CD14-positive monocyte (primary cell): ENCODE results near the gene TANC1. TPM values are rescaled to one million over a fixed set of nuclear protein-coding genes. Genes with fewer than 3 reads are reported as not detected.

Source experiments
- DNase-seq, 3 donors: peaks; one replicate each; pipeline ENCODE4 v3.0.0-alpha.2; 2011 to 2022
- H2AFZ ChIP-seq: 2 replicates; pipeline ENCODE4 v1.6.0; 2012; ENCODE audit warnings: mild to moderate bottlenecking, low read depth, low read length, inconsistent platforms; ENCODE audit not compliant: insufficient read depth, poor library complexity, severe bottlenecking
- H3K27ac ChIP-seq, 2 donors: 1 replicate in 1 of 2; 2 replicates in 1 of 2; pipeline ENCODE4 v1.5.1; 2012 to 2013; ENCODE audit warnings: low read length in 2 of 2, control low read depth in 1 of 2, inconsistent platforms in 1 of 2, low read depth in 1 of 2, mild to moderate bottlenecking in 1 of 2
- H3K27me3 ChIP-seq, 2 donors: one replicate each; pipeline versions ENCODE4 v1.6.0 to v1.6.1; 2011 to 2013; ENCODE audit warnings: low read length in 2 of 2; ENCODE audit not compliant: control insufficient read depth in 2 of 2, insufficient read depth in 2 of 2
- H3K36me3 ChIP-seq, 2 donors: replicated peaks in 1 of 2; 1 replicate in 1 of 2; 2 replicates in 1 of 2; pipeline versions ENCODE4 v1.5.1 to v1.6.1; 2012 to 2013; ENCODE audit warnings: low read length in 2 of 2, control low read depth in 1 of 2, inconsistent platforms in 1 of 2, mild to moderate bottlenecking in 1 of 2; ENCODE audit not compliant: insufficient read depth in 2 of 2, control insufficient read depth in 1 of 2
- H3K4me1 ChIP-seq, 2 donors: 1 replicate in 1 of 2; 2 replicates in 1 of 2; pipeline versions ENCODE4 v1.5.1 to v1.6.1; 2012 to 2013; ENCODE audit warnings: low read length in 2 of 2, control low read depth in 1 of 2, inconsistent platforms in 1 of 2, mild to moderate bottlenecking in 1 of 2, moderate library complexity in 1 of 2; ENCODE audit not compliant: insufficient read depth in 2 of 2, control insufficient read depth in 1 of 2
- H3K4me2 ChIP-seq: replicated peaks from 2 replicates; pipeline ENCODE3; 2012; ENCODE audit warnings: low read length, moderate library complexity, mild to moderate bottlenecking; ENCODE audit not compliant: poor library complexity, severe bottlenecking; ENCODE audit errors: extremely low read depth
- H3K4me3 ChIP-seq, 3 experiments: fragments of 200-600 bp in 1 of 3; sonication (generic) in 1 of 3; replicated peaks in 1 of 3; 1 replicate in 2 of 3; 2 replicates in 1 of 3; pipeline ENCODE4 v1.5.1; 2011 to 2013; ENCODE audit warnings: low read length in 3 of 3, mild to moderate bottlenecking in 3 of 3, control low read depth in 2 of 3, low read depth in 2 of 3, inconsistent platforms in 1 of 3, moderate library complexity in 1 of 3
- H3K79me2 ChIP-seq: 2 replicates; pipeline ENCODE4 v1.6.0; 2012; ENCODE audit warnings: mild to moderate bottlenecking, control low read depth, inconsistent platforms, low read length, moderate library complexity; ENCODE audit not compliant: insufficient read depth
- H3K9ac ChIP-seq: 2 replicates; pipeline ENCODE4 v1.6.0; 2017; ENCODE audit warnings: low read length, mild to moderate bottlenecking; ENCODE audit not compliant: insufficient read depth, poor library complexity, severe bottlenecking
- H3K9me3 ChIP-seq, 2 donors: replicated peaks in 1 of 2; 1 replicate in 1 of 2; 2 replicates in 1 of 2; pipeline versions ENCODE4 v1.5.1 to v1.6.1; 2012 to 2013; ENCODE audit warnings: low read length in 2 of 2, control low read depth in 1 of 2; ENCODE audit not compliant: control insufficient read depth in 1 of 2, insufficient read depth in 1 of 2
- H4K20me1 ChIP-seq: 2 replicates; pipeline ENCODE4 v1.6.0; 2012; ENCODE audit warnings: mild to moderate bottlenecking, low read length, control low read depth, moderate library complexity; ENCODE audit not compliant: insufficient read depth
- H3K27ac Mint-ChIP-seq, 7 donors: one replicate each; pipeline ENCODE4 v1.8.0; 2020; ENCODE audit warnings: mild to moderate bottlenecking in 7 of 7, mixed read lengths in 7 of 7, moderate library complexity in 6 of 7, inconsistent platforms in 2 of 7
- H3K27me3 Mint-ChIP-seq, 3 donors: one replicate each; pipeline ENCODE4 v1.8.0; 2021 to 2022; ENCODE audit warnings: low read depth in 3 of 3, mild to moderate bottlenecking in 3 of 3, mixed read lengths in 3 of 3, moderate library complexity in 3 of 3, inconsistent platforms in 1 of 3
- H3K36me3 Mint-ChIP-seq, 2 donors: one replicate each; pipeline ENCODE4 v1.8.0; 2020; ENCODE audit warnings: mixed read lengths in 2 of 2, inconsistent platforms in 1 of 2, mild to moderate bottlenecking in 1 of 2
- H3K4me1 Mint-ChIP-seq: one replicate; pipeline ENCODE4 v1.8.0; 2020; ENCODE audit warnings: mild to moderate bottlenecking, mixed read lengths
- H3K4me3 Mint-ChIP-seq, 2 donors: one replicate each; pipeline ENCODE4 v1.8.0; 2020; ENCODE audit warnings: mild to moderate bottlenecking in 2 of 2, mixed read lengths in 2 of 2, moderate library complexity in 1 of 2
- H3K9me3 Mint-ChIP-seq, 7 donors: one replicate each; pipeline ENCODE4 v1.8.0; 2020 to 2022; ENCODE audit warnings: mixed read lengths in 7 of 7, mild to moderate bottlenecking in 6 of 7, moderate library complexity in 6 of 7, inconsistent platforms in 2 of 7
- CTCF ChIP-seq: fragments of 200-600 bp; IDR thresholded peaks from one replicate; pipeline ENCODE4 v1.8.0; 2022; ENCODE audit warnings: antibody characterized with exemption, mild to moderate bottlenecking
- WGBS: methylation state at CpG from one replicate; pipeline ENCODE4 v1.1.5; 2013; ENCODE audit warnings: missing lambda C conversion rate; ENCODE audit not compliant: insufficient coverage; 5-methylcytosine and 5-hydroxymethylcytosine counted together
- intact Hi-C, 2 donors: fragments of 100-400 bp; cut with micrococcal nuclease; formaldehyde crosslinking; loops; one replicate each; pipeline versions ENCODE4 v1.15.0 to v1.15.1; 2023
- polyA plus RNA-seq, 3 donors: library from polyadenylated mRNA; depleted of rRNA in 1 of 3; unstranded in 2 of 3; stranded (reverse) in 1 of 3; fragments of 300-500 nt in 2 of 3; fragments of >200 nt in 1 of 3; fragmentation: Illumina TruSeq in 2 of 3; gene quantifications; 1 replicate in 2 of 3; 2 replicates in 1 of 3; pipeline ENCODE4 v1.2.3, GENCODE V29; 2012 to 2021

Gene TANC1
- polyA plus RNA-seq, 3 donors, result 0.04 TPM; not detected in 2

GRCh38 chr2:158970241-158970751 lies 1.9 kb downstream of the TANC1 start:
- no peak for DNase-seq
- peaks cover 34 to 60% (median 58%) of the 10 kb centered on the region in 3 donors for H3K27me3 Mint-ChIP-seq
- no peak overlapping the region for H3K27ac Mint-ChIP-seq
- Histone ChIP-seq H3K27me3 (peaks cover 22 to 55% of the 10 kb centered on the region in 2 donors), H2AFZ (peak overlapping the region; percentile 85), H3K9ac (no peak overlapping the region), H3K27ac (no peak overlapping the region), H3K4me2 (peak overlapping the region; percentile 91), H3K4me1 (peaks cover 27 to 29% of the 10 kb centered on the region in 2 donors), H3K36me3 (no peaks in the 10 kb centered on the region), H3K9me3 (no peaks in the 10 kb centered on the region), H3K79me2 (no peaks in the 10 kb centered on the region), H4K20me1 (no peaks in the 10 kb centered on the region), H3K4me3 (peak overlapping the region; percentile 49 to 84 (median 49))
- H3K36me3 Mint-ChIP-seq, result no peaks in the 10 kb centered on the region
- peak overlapping the region; percentile 90 to 96 for H3K4me3 Mint-ChIP-seq
- no peak for TF ChIP-seq CTCF
- H3K4me1 Mint-ChIP-seq, result peaks cover 25% of the 10 kb centered on the region
- WGBS, result no CpG with 5 or more reads among the region's 3 CpGs
- intact Hi-C loops, result no loop called here
- peaks cover 0 to 12% (median 3%) of the 10 kb centered on the region in 7 donors for H3K9me3 Mint-ChIP-seq

- no peak overlapping the region for H3K9ac ChIP-seq
- no peak overlapping the region for H3K27ac ChIP-seq
- no peak for TF ChIP-seq CTCF
- no peak overlapping the region for H2AFZ ChIP-seq
- peaks cover 0 to 12% (median 0%) of the 10 kb centered on the region in 7 donors for H3K9me3 Mint-ChIP-seq
- WGBS, result 69% methylated on average over 4 of the region's 8 CpGs
- peaks cover 13 to 32% of the 10 kb centered on the region in 2 donors for H3K27me3 ChIP-seq
- H3K4me1 ChIP-seq, result peaks cover 20% of the 10 kb centered on the region in 2 donors
- no peaks in the 10 kb centered on the region for H4K20me1 ChIP-seq
- no peaks in the 10 kb centered on the region for H3K36me3 ChIP-seq
- no peak for DNase-seq
- no peak overlapping the region for H3K27ac Mint-ChIP-seq
- intact Hi-C loops, result no loop called here
- H3K9me3 ChIP-seq, result no peaks in the 10 kb centered on the region
- no peak overlapping the region for H3K4me3 Mint-ChIP-seq
- H3K4me2 ChIP-seq, result no peak overlapping the region
- H3K79me2 ChIP-seq, result no peaks in the 10 kb centered on the region
- H3K4me1 Mint-ChIP-seq, result peaks cover 15% of the 10 kb centered on the region
- H3K4me3 ChIP-seq, result no peak overlapping the region
- H3K27me3 Mint-ChIP-seq, result peaks cover 17 to 33% (median 31%) of the 10 kb centered on the region in 3 donors
- no peaks in the 10 kb centered on the region for H3K36me3 Mint-ChIP-seq
Measured at GRCh38 chr2:158973116-158973956, 4.9 kb downstream of the TANC1 start.
